IPS DF 6.9 (cell line): ENCODE measurements around the gene IFT22.
A peak's percentile ranks its signal among the peaks of the same experiment; 100 is the strongest.
"Not testable (repeated sequence)": the region's sequence is repeated elsewhere in the genome, so short reads cannot be mapped to it uniquely, and the experiment has no call there.

Source experiments
- DNase-seq: peaks from one replicate; pipeline ENCODE4 v3.0.0-alpha.2; 2013; ENCODE audit warnings: low read depth, low spot score
- H3K27ac ChIP-seq: one replicate; pipeline ENCODE4 v1.5.1; 2013; ENCODE audit warnings: low read length, control low read depth
- H3K27me3 ChIP-seq: 2 replicates; pipeline ENCODE4 v1.6.1; 2013; ENCODE audit warnings: mild to moderate bottlenecking, low read length; ENCODE audit not compliant: control insufficient read depth, insufficient read depth
- H3K36me3 ChIP-seq: 2 replicates; pipeline ENCODE4 v1.6.1; 2013; ENCODE audit warnings: low read length; ENCODE audit not compliant: control insufficient read depth, insufficient read depth
- H3K4me1 ChIP-seq: 2 replicates; pipeline ENCODE4 v1.6.1; 2013; ENCODE audit warnings: low read length; ENCODE audit not compliant: control insufficient read depth, insufficient read depth
- H3K4me3 ChIP-seq: 2 replicates; pipeline ENCODE4 v1.5.1; 2013; ENCODE audit warnings: mild to moderate bottlenecking, low read length
- H3K9me3 ChIP-seq: 2 replicates; pipeline ENCODE4 v1.6.1; 2013; ENCODE audit warnings: low read length, inconsistent platforms; ENCODE audit not compliant: control insufficient read depth, insufficient read depth
- whole genome bisulfite sequencing: extraction: QIAGEN DNeasy Blood & Tissue Kit; methylation state at CpG from one replicate; pipeline ENCODE4 v1.1.7; 2013; ENCODE audit warnings: mixed read lengths, missing lambda C conversion rate; ENCODE audit not compliant: insufficient read length, insufficient coverage; 5-methylcytosine and 5-hydroxymethylcytosine counted together

The IFT22 gene

GRCh38 chr7:101293069-101294021 is 28.3 kb downstream of the IFT22 start:
- H3K4me3 ChIP-seq, DNase-seq, H3K4me1 ChIP-seq, H3K9me3 ChIP-seq, H3K27me3 ChIP-seq, H3K36me3 ChIP-seq: not testable (repeated sequence)
- no CpG with 5 or more reads among the region's 16 CpGs for WGBS
- H3K27ac ChIP-seq = peak overlapping the region; percentile 54

GRCh38 chr7:101292566-101292965 is 29.0 kb downstream of the IFT22 start:
- H3K36me3 ChIP-seq, H3K27ac ChIP-seq, H3K27me3 ChIP-seq, H3K9me3 ChIP-seq, DNase-seq, H3K4me1 ChIP-seq, H3K4me3 ChIP-seq: not testable (repeated sequence)
- no CpG with 5 or more reads among the region's 5 CpGs for WGBS

GRCh38 chr7:101290186-101291037 is 31.2 kb downstream of the IFT22 start:
- WGBS = no CpG with 5 or more reads among the region's 18 CpGs
- H3K36me3 ChIP-seq, H3K27ac ChIP-seq, H3K4me1 ChIP-seq, H3K9me3 ChIP-seq, H3K27me3 ChIP-seq, DNase-seq, H3K4me3 ChIP-seq: not testable (repeated sequence)

- H3K27ac ChIP-seq, DNase-seq, H3K9me3 ChIP-seq, H3K4me1 ChIP-seq, H3K36me3 ChIP-seq, H3K4me3 ChIP-seq, H3K27me3 ChIP-seq: not testable (repeated sequence)
- WGBS = no CpG with 5 or more reads among the region's 4 CpGs
Observed at GRCh38 chr7:101289687-101290086, 31.9 kb downstream of the IFT22 start.

GRCh38 chr7:101288439-101288838 is 33.2 kb downstream of the IFT22 start:
- WGBS = no CpG with 5 or more reads among the region's 3 CpGs
- H3K4me3 ChIP-seq = no peak overlapping the region

GRCh38 chr7:101287032-101287431 is 34.6 kb downstream of the IFT22 start:
- Histone ChIP-seq H3K27me3 (no peaks in the 10 kb centered on the region), H3K36me3 (no peaks in the 10 kb centered on the region), H3K9me3 (no peaks in the 10 kb centered on the region), H3K4me1 (peaks cover 7% of the 10 kb centered on the region; the same call in 1 of the 2 replicates), H3K4me3 (no peak overlapping the region), H3K27ac (no peak overlapping the region)
- no peak for DNase-seq
- WGBS = no CpG with 5 or more reads among the region's 6 CpGs

More at GRCh38 chr7:101288439-101288838, 33.2 kb downstream of the IFT22 start:
- no peak for DNase-seq
- no peaks in the 10 kb centered on the region for H3K9me3 ChIP-seq
- peaks cover 5% of the 10 kb centered on the region; the same call in 1 of the 2 replicates for H3K4me1 ChIP-seq
- H3K36me3 ChIP-seq = no peaks in the 10 kb centered on the region
- no peaks in the 10 kb centered on the region for H3K27me3 ChIP-seq
- no peak overlapping the region for H3K27ac ChIP-seq

GRCh38 chr7:101285880-101286279 is 35.7 kb downstream of the IFT22 start:
- not testable (repeated sequence) for H3K9me3 ChIP-seq, H3K4me3 ChIP-seq, DNase-seq, H3K4me1 ChIP-seq, H3K27me3 ChIP-seq, H3K36me3 ChIP-seq, H3K27ac ChIP-seq
- no CpG with 5 or more reads among the region's 3 CpGs for WGBS

GRCh38 chr7:101285171-101285570 is 36.4 kb downstream of the IFT22 start:
- no peaks in the 10 kb centered on the region for H3K36me3 ChIP-seq
- no peaks in the 10 kb centered on the region for H3K9me3 ChIP-seq
- no CpG with 5 or more reads among the region's 9 CpGs for WGBS
- H3K4me1 ChIP-seq = peaks cover 6% of the 10 kb centered on the region; the same call in 1 of the 2 replicates
- H3K4me3 ChIP-seq = no peak overlapping the region
- no peak for DNase-seq
- no peaks in the 10 kb centered on the region for H3K27me3 ChIP-seq
- no peak overlapping the region for H3K27ac ChIP-seq

- H3K27me3 ChIP-seq, H3K36me3 ChIP-seq, H3K9me3 ChIP-seq, H3K4me1 ChIP-seq, H3K4me3 ChIP-seq, H3K27ac ChIP-seq, DNase-seq: not testable (repeated sequence)
- no CpG with 5 or more reads among the region's 8 CpGs for WGBS
Observed at GRCh38 chr7:101280912-101281311, 40.7 kb downstream of the IFT22 start.

GRCh38 chr7:101278461-101279292 is 42.9 kb downstream of the IFT22 start:
- Histone ChIP-seq H3K27me3 (no peaks in the 10 kb centered on the region), H3K36me3 (no peaks in the 10 kb centered on the region), H3K27ac (no peak overlapping the region), H3K4me3 (no peak overlapping the region), H3K9me3 (no peaks in the 10 kb centered on the region), H3K4me1 (peaks cover 2% of the 10 kb centered on the region; the same call in 1 of the 2 replicates)
- WGBS = no CpG with 5 or more reads among the region's 24 CpGs
- DNase-seq = no peak
